ENCODE measurements around the gene CAMSAP2.

- TF ChIP-seq POLR2AphosphoS5 (IDR thresholded peaks at IDR 0.05) (no peak), CTCF (IDR thresholded peaks at IDR 0.05) (no peak), POLR2A (IDR thresholded peaks at IDR 0.05) (no peak)
Observed at GRCh38 chr1:200895443-200895789, 156.7 kb downstream of the CAMSAP2 start.
